MM.1S (cell line): Measurements from ENCODE around the gene SSH3.

Experiments
- DNase-seq: peaks from one replicate; pipeline ENCODE4 v3.0.0-alpha.2; 2015
- H2AFZ ChIP-seq: fragments of 300-600 bp; sonication (generic); 2 replicates; pipeline ENCODE4 v1.6.0; 2016; ENCODE audit warnings: antibody characterized with exemption, low read length
- H3F3A ChIP-seq: fragments of 300-600 bp; sonication (generic); 2 replicates; pipeline ENCODE4 v1.6.1; 2016; ENCODE audit warnings: mild to moderate bottlenecking, antibody characterized with exemption, low read length, moderate library complexity, mixed read lengths; ENCODE audit not compliant: insufficient read depth
- H3K27ac ChIP-seq: fragments of 300-600 bp; sonication (generic); 2 replicates; pipeline ENCODE4 v1.5.1; 2016; ENCODE audit warnings: mild to moderate bottlenecking, low read length
- H3K27me3 ChIP-seq: fragments of 300-600 bp; sonication (generic); replicated peaks from 2 replicates; pipeline ENCODE4 v1.6.0; 2016; ENCODE audit warnings: low read length; ENCODE audit not compliant: insufficient read depth
- H3K36me3 ChIP-seq: fragments of 300-600 bp; sonication (generic); replicated peaks from 2 replicates; pipeline ENCODE4 v1.6.1; 2016; ENCODE audit warnings: mild to moderate bottlenecking, low read length, mixed read lengths; ENCODE audit not compliant: insufficient read depth
- H3K4me1 ChIP-seq: fragments of 300-600 bp; sonication (generic); 2 replicates; pipeline ENCODE4 v1.6.1; 2016; ENCODE audit warnings: low read length, mixed read lengths
- H3K4me2 ChIP-seq: fragments of 300-600 bp; sonication (generic); 2 replicates; pipeline ENCODE4 v1.6.0; 2016; ENCODE audit warnings: low read depth, low read length
- H3K4me3 ChIP-seq: fragments of 300-600 bp; sonication (generic); 2 replicates; pipeline ENCODE4 v1.5.1; 2016; ENCODE audit warnings: low read length, mixed read lengths
- H3K79me2 ChIP-seq: fragments of 300-600 bp; sonication (generic); 2 replicates; pipeline ENCODE4 v1.6.1; 2016; ENCODE audit warnings: mixed run types, low read length, mixed read lengths
- H3K9ac ChIP-seq: fragments of 300-600 bp; sonication (generic); 2 replicates; pipeline ENCODE4 v1.6.1; 2016; ENCODE audit warnings: low read length, mixed read lengths
- H3K9me2 ChIP-seq: fragments of 300-600 bp; sonication (generic); replicated peaks from 2 replicates; pipeline ENCODE4 v1.6.1; 2016; ENCODE audit warnings: mild to moderate bottlenecking, low read length, mixed read lengths; ENCODE audit not compliant: insufficient read depth
- H3K9me3 ChIP-seq: fragments of 300-600 bp; sonication (generic); replicated peaks from 2 replicates; pipeline ENCODE4 v1.6.1; 2016; ENCODE audit warnings: mild to moderate bottlenecking, low read length, mixed read lengths; ENCODE audit not compliant: insufficient read depth
- H4K20me1 ChIP-seq: fragments of 300-600 bp; sonication (generic); 2 replicates; pipeline ENCODE4 v1.6.1; 2016; ENCODE audit warnings: mild to moderate bottlenecking, low read length, moderate library complexity, mixed read lengths; ENCODE audit not compliant: insufficient read depth
- CTCF ChIP-seq: fragments of 300-600 bp; sonication (generic); IDR thresholded peaks from 2 replicates; pipeline ENCODE4 v1.5.1; 2016; ENCODE audit warnings: antibody characterized with exemption, low read length, mixed read lengths
- EZH2 ChIP-seq: fragments of 300-600 bp; sonication (generic); optimal IDR thresholded peaks from 2 replicates; pipeline ENCODE3; 2017; ENCODE audit warnings: low read depth, mild to moderate bottlenecking, antibody characterized with exemption, low read length, mixed read lengths
- EZH2phosphoT487 ChIP-seq: fragments of 300-600 bp; sonication (generic); IDR thresholded peaks from 2 replicates; pipeline ENCODE4 v1.6.1; 2018; ENCODE audit warnings: antibody characterized with exemption, low read length

Gene SSH3

GRCh38 chr11:67290801-67291200 lies 12.5 kb upstream of the SSH3 start:
- peaks cover 29% of the 10 kb centered on the region for H3F3A ChIP-seq
- peaks cover 19% of the 10 kb centered on the region for H3K4me1 ChIP-seq
- no peak overlapping the region for H3K27ac ChIP-seq
- no peaks in the 10 kb centered on the region for H4K20me1 ChIP-seq
- peaks cover 7% of the 10 kb centered on the region; the same call in 1 of the 2 replicates for H3K36me3 ChIP-seq
- H3K27me3 ChIP-seq = no peaks in the 10 kb centered on the region
- no peak for TF ChIP-seq CTCF
- no peak for TF ChIP-seq EZH2phosphoT487
- no peak for TF ChIP-seq EZH2
- no peak overlapping the region for H2AFZ ChIP-seq
- no peak overlapping the region for H3K9ac ChIP-seq
- peaks cover 37% of the 10 kb centered on the region for H3K79me2 ChIP-seq
- H3K9me3 ChIP-seq = no peaks in the 10 kb centered on the region
- DNase-seq = no peak
- no peak overlapping the region for H3K4me2 ChIP-seq
- no peaks in the 10 kb centered on the region for H3K9me2 ChIP-seq
- no peak overlapping the region for H3K4me3 ChIP-seq

- TF ChIP-seq EZH2phosphoT487 = no peak
- no peak for TF ChIP-seq CTCF
- TF ChIP-seq EZH2 = no peak
These were observed 11.6 kb upstream of the SSH3 start for GRCh38 chr11:67291481-67292381.

GRCh38 chr11:67292671-67293070 lies 10.7 kb upstream of the SSH3 start:
- TF ChIP-seq EZH2 = no peak
- TF ChIP-seq EZH2phosphoT487 = no peak
- no peak for TF ChIP-seq CTCF
- Histone ChIP-seq H3K27me3 (no peaks in the 10 kb centered on the region), H3K9me2 (no peaks in the 10 kb centered on the region), H2AFZ (no peak overlapping the region), H3K79me2 (peaks cover 34% of the 10 kb centered on the region), H3K9me3 (no peaks in the 10 kb centered on the region), H3K36me3 (peaks cover 8% of the 10 kb centered on the region; the same call in 1 of the 2 replicates), H3K9ac (no peak overlapping the region), H3K27ac (no peak overlapping the region), H3F3A (peaks cover 11% of the 10 kb centered on the region), H3K4me2 (no peak overlapping the region), H3K4me1 (peaks cover 11% of the 10 kb centered on the region), H4K20me1 (no peaks in the 10 kb centered on the region), H3K4me3 (no peak overlapping the region)
- DNase-seq = no peak

More at GRCh38 chr11:67291481-67292381, 11.6 kb upstream of the SSH3 start:
- H3K9ac ChIP-seq = no peak overlapping the region
- H3F3A ChIP-seq = peaks cover 20% of the 10 kb centered on the region
- peaks cover 37% of the 10 kb centered on the region for H3K79me2 ChIP-seq
- no peaks in the 10 kb centered on the region for H3K27me3 ChIP-seq
- no peak overlapping the region for H3K4me2 ChIP-seq
- no peaks in the 10 kb centered on the region for H4K20me1 ChIP-seq
- H3K27ac ChIP-seq = no peak overlapping the region
- no peak for DNase-seq
- peaks cover 11% of the 10 kb centered on the region; the same call in 1 of the 2 replicates for H3K36me3 ChIP-seq
- H3K4me1 ChIP-seq = peaks cover 19% of the 10 kb centered on the region
- no peak overlapping the region for H2AFZ ChIP-seq
- H3K9me2 ChIP-seq = no peaks in the 10 kb centered on the region
- no peaks in the 10 kb centered on the region for H3K9me3 ChIP-seq
- no peak overlapping the region for H3K4me3 ChIP-seq
